Activated naive CD4-positive, alpha-beta T cell treated with Interleukin-2 at 50 U/mL for 16 hours (primary cell): ENCODE results near the gene CTAG1B.
"Not testable (repeated sequence)": the region's sequence is repeated elsewhere in the genome, so short reads cannot be mapped to it uniquely, and the experiment has no call there.

Experiments
- DNase-seq: peaks from one replicate; pipeline ENCODE4 v3.0.0-alpha.2; 2020

CTAG1B gene

DNA sequence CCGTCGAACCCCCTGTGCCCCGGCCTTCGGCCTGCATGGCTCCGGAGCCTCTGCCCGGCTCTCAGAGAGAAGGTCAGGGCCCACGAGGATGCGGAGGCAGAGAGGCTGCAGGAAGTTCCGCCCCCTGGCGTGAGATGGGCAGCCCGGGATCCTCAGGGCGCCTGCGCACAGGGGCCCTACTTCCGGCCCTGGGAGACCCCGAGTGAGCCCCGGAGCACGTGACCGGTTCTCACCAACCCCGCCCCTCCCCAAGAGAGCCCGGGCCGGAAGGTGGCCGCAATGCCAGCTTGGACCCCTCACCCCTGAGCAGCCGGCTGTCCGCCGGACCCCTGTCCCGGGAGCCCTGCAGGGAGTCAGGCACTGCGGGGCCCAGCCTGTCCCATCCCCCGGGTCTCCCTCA, at the start of gene CTAG1B:
CTAG1B (minus strand) TSS at position 101 of the 400 bp plus-strand sequence; CDS start at position 37, 64 bp downstream.
- not testable (repeated sequence) for DNase-seq

DNA sequence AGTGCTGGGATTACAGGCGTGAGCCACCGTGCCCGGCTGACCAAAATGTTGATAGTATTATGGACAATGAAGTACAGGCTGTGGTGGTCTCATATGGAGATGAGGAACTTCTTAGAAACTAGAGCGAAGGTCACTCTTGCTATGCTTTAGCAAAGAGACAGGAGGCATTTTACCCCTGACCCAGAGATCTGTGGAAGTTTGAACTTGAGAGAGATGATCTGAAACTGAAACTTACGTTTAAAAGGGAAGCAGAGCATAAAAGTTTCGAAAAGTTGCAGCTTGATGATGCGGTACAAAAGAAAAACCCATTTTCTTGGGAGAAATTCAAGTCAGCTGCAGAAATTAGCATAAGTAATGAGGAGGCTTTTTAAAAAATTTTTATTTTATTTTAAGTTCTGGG, 42.8 kb upstream of the CTAG1B start:
- no peak for DNase-seq

GRCh38 chrX:154661170-154661569, 42.1 kb upstream of the CTAG1B start:
- no peak for DNase-seq

DNA sequence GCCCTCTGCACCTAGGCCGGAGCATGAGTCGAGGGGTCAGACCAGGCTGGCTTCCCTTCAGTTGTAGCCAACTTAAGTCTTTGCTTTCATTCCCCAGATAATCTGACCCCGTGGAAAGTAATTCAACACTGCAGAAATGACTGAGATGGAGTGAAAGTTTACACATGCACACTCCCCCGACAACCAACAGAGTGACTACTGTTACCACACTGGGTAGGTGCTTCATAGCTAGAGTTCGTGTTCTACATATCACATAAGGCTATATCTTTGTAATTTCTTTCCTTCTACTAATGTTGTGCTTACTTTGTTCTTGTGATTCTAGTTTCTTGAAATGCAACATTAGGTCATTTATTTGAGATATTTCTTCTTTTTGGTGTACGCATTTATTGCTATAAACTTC, 41.5 kb upstream of the CTAG1B start:
- no peak for DNase-seq

GRCh38 chrX:154658957-154659356, 39.9 kb upstream of the CTAG1B start:
- no peak for DNase-seq

DNA sequence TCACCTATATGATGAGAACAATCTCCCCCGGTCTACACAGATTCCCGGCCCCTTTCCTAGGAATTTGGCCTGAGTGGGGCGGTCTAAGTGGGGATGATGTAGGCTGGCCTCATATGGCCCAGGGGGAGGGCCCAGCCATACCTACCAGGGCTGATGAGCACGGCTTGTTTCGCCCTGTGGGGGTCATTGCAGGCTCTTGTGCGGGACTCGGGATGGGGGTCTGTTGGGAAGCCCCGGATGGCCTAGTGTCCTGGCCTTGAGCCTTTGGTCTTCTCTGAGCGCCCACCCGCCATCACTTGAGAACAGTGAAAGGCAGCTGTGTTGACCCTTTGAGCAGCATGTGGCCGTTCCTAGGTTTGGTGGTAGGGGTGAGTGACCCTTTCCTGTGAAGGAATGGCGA, 39.1 kb upstream of the CTAG1B start:
- no peak for DNase-seq

DNA sequence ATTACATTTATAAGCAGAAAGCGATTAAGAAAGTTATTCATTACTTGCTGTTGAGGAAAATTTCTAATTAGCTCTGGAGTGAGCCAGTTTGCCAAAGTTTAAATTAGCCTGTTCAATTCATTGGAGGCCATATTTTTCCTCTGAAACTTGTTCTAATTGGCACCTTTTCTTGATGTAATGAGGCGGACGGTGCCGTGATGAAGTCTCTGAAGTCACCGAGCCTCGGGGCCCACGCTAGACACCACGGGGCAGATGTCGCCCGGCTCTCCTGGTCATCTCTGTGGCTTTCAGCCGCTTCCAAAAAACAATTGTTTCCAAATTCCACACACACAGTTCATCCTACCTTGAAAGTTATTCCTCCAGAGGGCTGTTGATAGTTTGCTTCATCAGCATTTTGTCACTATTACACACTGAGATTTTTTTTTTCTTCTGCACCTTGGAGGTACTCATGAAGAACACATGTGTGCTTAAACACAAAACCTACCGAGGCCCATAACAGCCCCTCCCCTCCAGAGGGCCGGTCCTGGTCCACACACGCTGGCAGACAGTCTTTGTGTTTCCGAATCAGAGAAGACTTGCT, 38.2 kb upstream of the CTAG1B start:
- DNase-seq, result no peak

DNA sequence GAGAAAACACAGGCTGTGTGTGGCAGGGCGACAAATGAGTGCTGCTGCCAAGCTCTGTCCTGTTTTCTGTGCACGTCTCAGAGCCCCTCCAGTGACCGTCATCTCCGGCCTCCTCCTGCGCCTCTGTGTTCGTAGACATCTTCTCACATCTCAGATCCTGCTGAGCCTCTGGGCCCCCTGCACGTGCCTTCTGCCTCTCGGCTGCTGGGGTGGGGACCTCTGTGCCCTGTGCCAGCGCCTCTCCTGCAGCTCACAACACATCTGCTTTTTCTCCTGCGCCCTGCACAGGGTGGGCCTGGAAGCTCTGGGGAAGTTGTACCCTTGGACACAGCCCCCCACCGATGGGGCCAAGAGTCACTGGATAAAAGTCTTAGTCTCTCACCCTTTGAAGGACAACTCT, 36.7 kb upstream of the CTAG1B start:
- DNase-seq, result no peak

DNA sequence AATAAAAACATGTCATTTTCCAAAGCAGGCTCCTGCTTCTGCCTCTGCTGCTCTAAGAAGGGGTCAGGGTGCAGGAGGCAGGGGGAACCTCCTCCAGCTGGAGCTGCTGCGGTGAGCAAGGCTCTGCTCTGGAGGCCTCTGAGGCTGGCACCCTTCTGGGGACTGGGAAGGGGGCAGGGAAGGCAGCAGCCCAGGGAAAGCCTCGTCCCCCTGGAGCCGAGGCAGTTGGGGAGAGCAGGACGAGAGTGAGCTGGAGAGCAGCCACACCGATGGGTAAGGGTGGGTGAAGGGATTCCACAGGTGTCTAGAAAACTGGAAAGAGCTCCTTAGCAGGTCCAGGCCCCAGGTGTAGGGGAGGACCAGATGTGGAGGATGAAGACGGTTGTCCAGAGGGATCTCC, 36.3 kb upstream of the CTAG1B start:
- no peak for DNase-seq

GRCh38 chrX:154654925-154655324, 35.8 kb upstream of the CTAG1B start:
- DNase-seq, result no peak

GRCh38 chrX:154654372-154654771, 35.3 kb upstream of the CTAG1B start:
- DNase-seq, result no peak

- not testable (repeated sequence) for DNase-seq
These were observed 34.3 kb upstream of the CTAG1B start, which contains the start of gene CTAG2 for GRCh38 chrX:154653413-154653812. Gene CTAG2 (minus strand): TSS chrX:154653579. CDS start chrX:154653515, 64 bp downstream.

GRCh38 chrX:154653048-154653401, 33.9 kb upstream of the CTAG1B start:
- no peak for DNase-seq

DNA sequence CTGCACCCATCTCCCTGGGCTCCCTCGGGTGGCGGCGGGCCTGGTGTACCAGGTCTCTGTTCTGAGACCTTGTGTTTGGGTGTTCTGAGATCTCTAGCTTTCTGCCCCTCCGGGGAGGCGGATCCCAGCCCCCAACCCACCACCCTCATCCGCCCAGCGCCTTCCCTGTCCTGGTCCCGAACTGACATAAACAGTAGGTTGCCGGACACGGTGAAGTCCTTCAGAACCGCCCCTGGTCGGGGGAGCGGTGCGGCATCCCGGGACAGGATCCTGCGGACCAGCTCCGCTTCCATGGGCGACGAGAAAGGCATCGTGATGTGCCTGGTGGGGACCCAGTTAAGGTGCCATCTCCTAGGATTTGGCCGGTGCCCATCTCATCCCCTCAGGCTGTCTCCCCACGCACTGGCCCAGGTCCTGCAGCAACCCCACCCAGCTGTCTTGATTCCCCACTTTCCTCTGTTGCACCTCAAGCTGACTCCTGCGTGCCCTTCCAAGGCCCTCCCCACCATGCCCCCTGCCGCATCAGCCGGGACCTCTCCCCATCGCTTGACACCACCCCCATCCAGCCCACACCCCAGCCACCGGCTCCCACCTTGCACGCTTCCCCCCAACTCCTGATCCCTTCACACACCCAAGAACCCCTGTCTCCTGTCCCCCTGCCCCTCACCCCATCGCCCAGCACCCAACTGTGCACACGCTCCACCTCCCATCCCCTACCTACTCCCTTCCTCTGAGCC, 33.4 kb upstream of the CTAG1B start:
- no peak for DNase-seq

- DNase-seq, result no peak
These were observed 31.1 kb upstream of the CTAG1B start for GRCh38 chrX:154650221-154650510.

GRCh38 chrX:154649503-154650220, 30.6 kb upstream of the CTAG1B start:
- no peak for DNase-seq

GRCh38 chrX:154648931-154649330, 29.8 kb upstream of the CTAG1B start:
- DNase-seq, result no peak

GRCh38 chrX:154645745-154646378, 26.8 kb upstream of the CTAG1B start:
- not testable (repeated sequence) for DNase-seq

- DNase-seq, result not testable (repeated sequence)
These were observed 24.6 kb upstream of the CTAG1B start for GRCh38 chrX:154643708-154644107.

DNA sequence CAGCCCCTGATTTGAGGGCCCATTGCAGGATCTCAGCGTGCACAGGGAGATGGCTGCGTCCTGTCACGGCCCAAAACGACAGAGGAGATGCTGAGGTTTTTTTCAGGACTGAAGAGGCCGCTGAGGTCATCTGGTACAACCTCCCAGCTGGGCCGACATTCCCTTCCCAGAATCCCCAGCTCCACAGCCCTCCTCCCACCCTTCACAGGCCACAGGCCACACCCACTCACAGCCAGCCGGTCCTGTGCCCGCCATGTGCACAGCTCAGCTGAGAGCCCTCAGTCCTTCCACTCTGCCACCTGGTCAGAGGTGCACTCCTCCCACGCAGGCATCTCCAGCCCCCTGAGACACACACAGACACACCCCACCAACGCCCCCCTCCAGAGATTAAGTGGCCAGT, 22.7 kb upstream of the CTAG1B start:
- DNase-seq, result not testable (repeated sequence)

DNA sequence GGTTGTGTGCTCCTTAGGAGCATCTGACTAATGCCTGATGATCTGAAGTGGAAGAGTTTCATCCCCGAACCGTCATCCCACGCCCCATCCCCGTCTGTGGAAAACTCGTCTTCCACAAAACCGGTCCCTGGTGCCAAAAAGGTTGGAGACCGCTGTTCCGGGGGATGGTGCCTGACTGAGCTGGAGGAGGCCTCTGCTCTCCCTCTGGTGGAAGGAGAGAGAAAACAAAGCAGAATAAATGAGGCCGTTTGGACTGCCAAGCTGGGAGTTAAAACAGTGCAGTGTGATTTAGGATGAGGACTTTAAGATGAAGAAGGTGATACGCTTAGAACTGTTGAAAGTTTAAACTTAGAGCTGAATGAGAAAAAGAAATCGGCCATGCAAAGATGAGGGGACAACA, 14.6 kb upstream of the CTAG1B start:
- DNase-seq, result not testable (repeated sequence)

DNA sequence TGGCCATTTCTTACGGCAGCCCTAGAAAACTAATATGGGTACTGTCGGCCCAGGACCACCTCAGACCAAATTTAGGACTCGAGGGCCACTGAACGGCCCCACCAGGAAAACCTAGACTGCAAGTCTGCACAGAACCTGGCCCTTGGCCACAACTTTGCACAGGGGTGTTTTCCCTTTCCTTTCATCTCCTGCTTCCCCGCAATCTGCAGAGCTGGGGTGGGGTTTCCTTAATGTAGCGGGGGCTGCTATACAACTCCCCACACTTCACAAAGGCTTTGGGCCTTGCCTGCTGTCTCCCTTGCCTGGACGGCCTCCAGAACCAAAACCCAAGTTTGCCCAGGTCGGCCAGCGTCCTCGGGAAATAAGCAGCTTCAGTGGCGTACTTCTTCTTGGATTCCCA, 11.9 kb upstream of the CTAG1B start:
- not testable (repeated sequence) for DNase-seq

DNA sequence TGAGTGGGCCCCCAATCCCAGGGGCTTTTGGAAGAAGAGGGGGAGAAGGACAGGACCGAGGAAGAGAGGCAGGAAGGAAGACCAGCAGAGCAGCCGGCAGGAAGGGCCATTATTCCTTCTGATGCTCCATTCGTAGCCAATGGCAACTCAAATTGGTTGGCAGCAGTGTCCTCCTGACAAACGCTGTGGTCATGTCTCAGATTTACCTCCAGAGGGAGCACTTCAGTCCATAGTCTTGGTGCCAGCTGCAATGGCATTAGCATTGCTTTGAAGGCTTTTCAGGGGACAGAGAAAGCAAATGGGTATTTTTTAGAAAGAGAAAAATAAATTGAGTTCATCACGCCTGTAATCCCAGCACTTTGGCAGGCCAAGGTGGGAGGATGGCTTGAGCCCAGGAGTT, 9.9 kb upstream of the CTAG1B start:
- DNase-seq, result not testable (repeated sequence)
